Measurements from ENCODE around the gene LPP.

Gene LPP

DNA sequence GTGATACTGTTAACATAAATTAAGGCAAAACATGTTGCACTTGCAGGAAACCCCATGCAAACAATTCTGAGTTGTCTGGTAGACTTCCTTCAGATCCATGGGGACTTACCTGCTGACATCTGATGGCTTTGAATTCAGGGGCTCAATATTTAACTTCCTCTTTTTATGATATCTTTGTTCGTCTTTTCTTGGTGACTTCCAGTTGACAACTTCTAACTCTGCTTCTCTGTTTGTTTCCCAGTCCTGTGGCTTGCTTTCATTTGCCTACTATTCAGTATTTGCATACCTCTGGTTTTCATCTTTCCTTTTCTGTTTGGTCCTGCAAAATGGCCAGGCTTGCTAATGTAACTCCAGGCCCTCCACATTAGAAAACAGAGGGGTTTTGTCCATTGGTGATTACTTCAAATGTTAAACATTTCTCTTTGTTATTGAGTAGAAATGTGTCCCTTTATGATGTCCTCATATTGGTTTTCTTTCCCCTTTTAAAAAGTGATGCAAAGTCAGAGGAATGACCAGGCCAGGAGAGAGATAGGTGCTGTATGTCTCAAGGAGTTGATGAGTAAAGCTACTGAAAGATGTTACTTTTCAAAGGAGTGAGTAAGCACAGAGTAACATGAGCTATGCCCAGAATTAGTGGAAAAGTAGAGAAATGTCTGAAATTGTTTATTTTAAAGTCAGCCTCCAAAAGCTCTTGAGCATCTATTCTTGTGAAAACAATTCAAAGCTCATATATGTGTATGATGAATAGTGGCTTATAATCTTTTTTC is 335.9 kb downstream of the LPP start:
- no peak for DNase-seq

GRCh38 chr3:188490416-188490815 is 336.5 kb downstream of the LPP start:
- no peak for DNase-seq

DNA sequence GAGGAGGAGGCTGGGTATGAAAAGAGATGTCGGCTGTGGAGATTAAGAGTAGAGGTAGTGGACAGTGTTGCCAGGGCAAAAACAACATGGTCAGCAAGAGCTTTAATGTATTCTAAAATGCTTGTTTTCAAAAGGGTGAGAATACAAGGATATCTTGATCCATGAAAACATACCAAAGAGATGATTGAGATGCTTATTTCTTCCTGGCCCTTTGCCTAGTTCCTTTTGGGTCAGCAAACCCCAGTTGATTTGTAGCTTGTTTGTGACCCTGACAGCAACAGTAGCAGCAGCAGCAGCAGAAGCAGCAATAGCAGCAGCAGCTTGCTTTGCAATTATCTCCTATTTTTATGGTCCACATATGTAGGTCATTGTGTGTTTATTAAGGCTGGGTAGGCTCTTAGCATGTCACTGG is 337.3 kb downstream of the LPP start:
- no peak for DNase-seq

- no peak for DNase-seq
Measured at GRCh38 chr3:188496390-188496789, 342.4 kb downstream of the LPP start.

GRCh38 chr3:188497021-188497420 is 343.1 kb downstream of the LPP start:
- no peak for DNase-seq

GRCh38 chr3:188503647-188504046 is 349.7 kb downstream of the LPP start:
- no peak for DNase-seq

- DNase-seq = no peak
Measured at GRCh38 chr3:188505151-188505550, 351.2 kb downstream of the LPP start.

DNA sequence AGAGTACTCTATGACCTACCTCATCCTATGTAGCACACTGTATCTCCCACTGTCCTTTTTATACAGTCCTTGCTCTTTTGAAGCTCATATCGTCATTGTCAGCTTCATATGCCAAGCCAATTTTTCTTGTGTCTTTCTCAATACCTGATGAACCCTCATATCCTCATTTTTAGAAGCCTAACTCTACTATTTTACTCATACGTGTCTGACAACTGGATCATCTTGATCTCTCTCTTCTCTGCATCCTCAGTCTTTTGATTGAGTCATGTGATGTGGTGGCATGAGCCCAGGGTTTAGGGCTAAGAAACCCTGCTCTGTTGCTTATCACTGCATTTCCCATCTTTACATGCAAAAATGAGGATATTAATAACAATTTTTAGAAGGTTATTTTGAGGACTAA is 352.0 kb downstream of the LPP start:
- DNase-seq = no peak

DNA sequence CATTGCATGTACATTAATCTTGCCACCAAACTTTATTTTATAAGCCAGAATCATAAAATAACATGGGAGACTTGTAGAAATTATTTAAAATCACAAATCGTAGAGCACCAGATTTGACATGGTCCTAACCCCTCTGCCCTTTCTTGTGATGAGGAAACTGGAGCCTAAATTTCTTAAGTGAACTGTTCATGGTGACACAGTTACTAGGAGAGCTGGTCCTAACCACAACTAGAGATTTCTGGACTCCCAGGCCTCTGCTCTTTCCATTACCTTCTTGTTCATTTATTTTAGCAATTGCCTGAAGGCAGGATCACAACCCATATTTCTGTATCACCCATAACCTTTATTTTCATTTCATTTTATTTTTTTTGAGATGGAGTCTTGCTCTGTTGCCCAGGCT is 352.5 kb downstream of the LPP start:
- DNase-seq = no peak

- no peak for DNase-seq
Measured at GRCh38 chr3:188507244-188507720, 353.3 kb downstream of the LPP start.

GRCh38 chr3:188508454-188508853 is 354.5 kb downstream of the LPP start:
- no peak for DNase-seq

GRCh38 chr3:188509316-188509715 is 355.4 kb downstream of the LPP start:
- DNase-seq = no peak

DNA sequence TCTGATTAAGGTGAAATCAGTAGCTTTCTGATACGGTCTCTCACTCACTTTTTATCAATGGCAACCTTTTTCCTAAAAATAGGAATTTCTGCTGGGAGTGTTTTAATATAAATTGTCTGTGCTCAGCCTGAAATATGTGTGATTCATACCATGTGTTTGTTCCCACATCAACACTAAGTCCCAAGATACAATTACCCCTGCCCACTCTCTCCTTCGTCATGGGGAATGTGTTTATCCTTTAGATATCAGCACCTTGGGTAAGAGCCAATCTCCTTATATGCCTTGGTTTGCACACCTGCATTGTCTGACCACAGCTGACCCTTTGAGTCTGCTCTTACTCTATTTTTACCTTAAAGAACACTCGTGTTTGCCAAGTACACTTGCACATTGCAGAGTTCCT is 356.4 kb downstream of the LPP start:
- no peak for DNase-seq

GRCh38 chr3:188513662-188514328 is 359.8 kb downstream of the LPP start:
- no peak for DNase-seq

DNA sequence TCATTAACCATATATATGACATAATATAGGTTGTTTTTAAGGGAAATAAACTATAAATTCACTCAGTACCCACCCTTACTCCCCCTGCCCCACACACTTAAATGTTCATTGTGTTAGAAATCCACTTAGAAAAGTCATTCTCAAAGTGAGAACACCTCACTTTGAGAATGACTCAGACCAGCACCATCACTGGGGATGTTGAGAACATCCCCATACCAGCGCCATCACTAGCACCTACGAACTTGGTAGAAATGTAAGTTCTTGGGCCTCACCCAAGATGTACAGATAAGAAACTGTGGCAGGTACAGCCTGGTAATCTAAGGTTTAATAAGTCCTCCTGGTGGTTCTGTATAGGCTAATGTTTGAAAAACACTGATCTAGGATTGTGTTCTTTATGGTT is 362.6 kb downstream of the LPP start:
- no peak for DNase-seq

DNA sequence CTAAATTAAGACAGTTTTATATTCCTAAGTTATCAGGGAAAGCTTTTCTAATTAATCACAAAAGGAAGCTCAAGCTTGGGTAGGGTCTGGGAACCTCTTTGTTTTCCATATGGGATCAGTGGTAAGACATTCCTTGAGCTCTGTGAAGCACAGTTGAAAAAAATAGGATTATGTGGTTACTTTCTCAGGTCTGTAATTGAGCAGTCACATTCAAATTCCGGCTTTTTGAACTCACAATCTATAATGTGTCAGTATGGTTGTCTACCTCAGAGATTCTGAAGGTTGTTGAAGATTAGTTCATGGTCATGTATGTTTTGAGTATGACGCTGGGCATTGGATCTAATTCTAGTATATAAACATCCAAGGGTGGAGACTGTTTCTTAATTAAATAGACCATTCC is 364.5 kb downstream of the LPP start:
- DNase-seq = no peak

DNA sequence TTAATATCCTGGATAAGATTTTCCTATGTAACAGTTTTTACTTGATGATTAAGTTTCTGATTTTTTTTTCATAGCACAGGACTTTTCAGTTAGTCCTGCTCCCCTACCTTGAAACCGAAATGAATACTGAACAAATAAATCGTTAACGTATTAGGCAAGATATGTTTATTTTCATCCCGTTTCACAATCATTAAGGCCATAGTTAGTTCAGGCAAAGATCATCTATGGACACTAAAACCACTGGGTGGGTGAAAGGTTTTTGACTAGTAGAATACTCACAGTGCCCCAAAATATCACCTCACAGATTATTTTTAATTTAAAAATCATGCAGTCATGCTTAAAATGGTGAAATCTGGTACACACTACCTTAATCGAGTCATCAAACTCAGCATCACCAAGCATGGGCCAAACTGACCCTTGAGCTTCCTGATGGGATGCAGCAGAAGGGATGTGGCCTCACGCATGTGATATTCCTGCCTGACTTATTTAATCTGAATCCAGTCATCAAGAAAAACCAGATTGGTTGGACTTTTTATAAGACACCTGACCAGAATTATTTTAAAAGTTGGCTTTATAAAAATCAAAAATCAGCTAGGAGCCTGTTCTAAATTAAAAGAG is 365.0 kb downstream of the LPP start:
- no peak for DNase-seq

DNA sequence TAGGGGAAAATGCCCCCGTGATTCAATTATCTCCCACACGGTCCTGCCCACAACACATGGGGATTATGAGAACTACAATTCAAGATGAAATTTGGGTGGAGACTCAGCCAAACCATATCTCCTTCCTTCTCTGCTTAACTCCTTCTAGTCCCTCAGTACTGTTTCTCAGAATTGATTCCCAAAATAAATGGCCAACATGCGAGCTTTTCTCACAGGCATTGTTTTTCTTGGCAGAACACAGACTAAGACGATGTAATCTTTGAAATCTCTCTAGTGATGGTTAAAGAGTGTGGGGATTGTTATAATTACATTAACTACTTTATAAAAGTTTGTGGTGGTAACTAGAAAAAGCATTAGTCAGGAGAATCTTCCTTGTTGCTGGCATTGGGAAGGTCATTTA is 366.5 kb downstream of the LPP start:
- DNase-seq = no peak

- no peak for DNase-seq
Measured at GRCh38 chr3:188522115-188522514, 368.2 kb downstream of the LPP start.

GRCh38 chr3:188523291-188523690 is 369.3 kb downstream of the LPP start:
- no peak for DNase-seq

DNA sequence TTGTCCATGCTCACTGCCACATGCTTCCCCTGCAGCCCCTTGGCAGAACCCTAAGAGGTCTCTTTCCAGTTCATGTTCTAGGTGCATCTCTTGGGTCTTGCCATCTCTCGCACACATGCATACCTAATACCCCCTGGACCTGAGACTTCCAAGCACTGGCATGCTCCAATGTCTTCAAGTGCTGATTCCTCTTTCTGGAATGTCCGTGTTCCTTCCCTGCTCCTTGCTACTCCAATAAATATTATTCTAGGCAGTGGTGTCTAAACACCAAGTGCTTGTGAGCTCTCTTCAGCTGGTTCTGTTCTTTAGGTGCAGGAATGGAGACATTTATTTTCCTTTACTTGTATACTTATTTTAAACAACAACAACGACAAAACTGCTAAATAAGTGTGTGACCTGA is 370.1 kb downstream of the LPP start:
- DNase-seq = no peak

DNA sequence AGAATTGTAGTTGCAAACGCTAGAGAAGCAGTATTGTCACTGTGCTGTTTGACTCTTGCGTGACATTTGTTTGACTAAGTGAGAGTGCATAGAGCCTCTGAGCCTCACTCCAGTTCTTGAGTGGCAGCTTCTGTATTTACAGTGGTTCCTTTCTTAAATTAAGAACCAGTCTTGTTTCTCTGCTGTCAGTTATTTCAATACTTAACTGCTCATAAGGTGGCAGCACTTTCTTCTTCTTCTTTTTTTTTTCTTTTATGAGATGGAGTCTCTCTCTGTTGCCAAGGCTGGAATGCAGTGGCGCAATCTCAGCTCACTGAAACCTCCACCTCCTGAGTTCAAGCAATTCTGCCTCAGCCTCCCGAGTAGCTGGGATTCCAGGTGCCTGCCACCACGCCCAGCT is 372.1 kb downstream of the LPP start:
- no peak for DNase-seq

DNA sequence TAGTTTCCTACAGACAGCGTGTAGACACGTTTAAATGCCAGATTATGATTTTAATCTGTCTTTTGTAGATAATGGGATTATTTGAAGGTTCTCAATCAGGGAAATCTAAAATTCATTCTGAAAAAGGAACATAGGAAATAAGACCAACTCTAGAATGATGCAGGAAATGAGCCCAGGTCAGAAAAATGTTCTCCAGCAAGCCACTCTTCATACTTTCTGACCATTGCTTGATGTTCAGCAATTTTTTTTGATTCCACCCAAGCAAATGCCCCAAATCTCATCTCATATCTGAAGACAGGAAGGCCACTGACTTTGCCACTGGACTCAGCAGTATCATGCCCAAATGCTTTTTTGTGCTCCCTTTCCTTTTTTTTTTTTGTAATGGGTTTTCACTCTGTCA is 373.4 kb downstream of the LPP start:
- DNase-seq = no peak

GRCh38 chr3:188528396-188528795 is 374.4 kb downstream of the LPP start:
- DNase-seq = no peak

Measured in activated CD4-positive, CD25-positive, alpha-beta regulatory T cell treated with anti-CD3 and anti-CD28 coated beads, Interleukin-2, amount 50 U/mL, for 72 hours (primary cell).